BLaER1 treated with 17β-estradiol and CSF1 and Interleukin-3, amounts not matched to agents 10 nM and 100 nM (cell line): Measurements from ENCODE around the gene CEP128.

Experiments
- H3K27ac ChIP-seq, 11 experiments: shearing (Covaris generic); formaldehyde crosslinking; 2 replicates each; pipeline ENCODE4 v1.8.1; 2022
- H3K27me3 ChIP-seq, 11 experiments: shearing (Covaris generic); formaldehyde crosslinking; 2 replicates each; pipeline ENCODE4 v1.8.1; 2022
- H3K36me3 ChIP-seq, 11 experiments: shearing (Covaris generic); formaldehyde crosslinking; 2 replicates each; pipeline ENCODE4 v1.8.1; 2022
- H3K4me1 ChIP-seq, 10 experiments: shearing (Covaris generic); formaldehyde crosslinking; 2 replicates each; pipeline ENCODE4 v1.8.1; 2022
- H3K4me2 ChIP-seq, 11 experiments: shearing (Covaris generic); formaldehyde crosslinking; 2 replicates each; pipeline ENCODE4 v1.8.1; 2022
- H3K4me3 ChIP-seq, 10 experiments: shearing (Covaris generic); formaldehyde crosslinking; 2 replicates each; pipeline ENCODE4 v1.8.1; 2022
- H3K9ac ChIP-seq, 11 experiments: shearing (Covaris generic); formaldehyde crosslinking; 2 replicates each; pipeline ENCODE4 v1.8.1; 2022
- H3K9me3 ChIP-seq, 11 experiments: shearing (Covaris generic); formaldehyde crosslinking; replicated peaks in 1 of 11; 2 replicates each; pipeline ENCODE4 v1.8.1; 2022
- H4K20me1 ChIP-seq, 11 experiments: shearing (Covaris generic); formaldehyde crosslinking; 2 replicates each; pipeline ENCODE4 v1.8.1; 2022
- Cebpa-rat ChIP-seq, 11 experiments: shearing (Covaris generic); IDR thresholded peaks; 2 replicates each; pipeline ENCODE4 v1.8.1; 2022

The CEP128 gene

DNA sequence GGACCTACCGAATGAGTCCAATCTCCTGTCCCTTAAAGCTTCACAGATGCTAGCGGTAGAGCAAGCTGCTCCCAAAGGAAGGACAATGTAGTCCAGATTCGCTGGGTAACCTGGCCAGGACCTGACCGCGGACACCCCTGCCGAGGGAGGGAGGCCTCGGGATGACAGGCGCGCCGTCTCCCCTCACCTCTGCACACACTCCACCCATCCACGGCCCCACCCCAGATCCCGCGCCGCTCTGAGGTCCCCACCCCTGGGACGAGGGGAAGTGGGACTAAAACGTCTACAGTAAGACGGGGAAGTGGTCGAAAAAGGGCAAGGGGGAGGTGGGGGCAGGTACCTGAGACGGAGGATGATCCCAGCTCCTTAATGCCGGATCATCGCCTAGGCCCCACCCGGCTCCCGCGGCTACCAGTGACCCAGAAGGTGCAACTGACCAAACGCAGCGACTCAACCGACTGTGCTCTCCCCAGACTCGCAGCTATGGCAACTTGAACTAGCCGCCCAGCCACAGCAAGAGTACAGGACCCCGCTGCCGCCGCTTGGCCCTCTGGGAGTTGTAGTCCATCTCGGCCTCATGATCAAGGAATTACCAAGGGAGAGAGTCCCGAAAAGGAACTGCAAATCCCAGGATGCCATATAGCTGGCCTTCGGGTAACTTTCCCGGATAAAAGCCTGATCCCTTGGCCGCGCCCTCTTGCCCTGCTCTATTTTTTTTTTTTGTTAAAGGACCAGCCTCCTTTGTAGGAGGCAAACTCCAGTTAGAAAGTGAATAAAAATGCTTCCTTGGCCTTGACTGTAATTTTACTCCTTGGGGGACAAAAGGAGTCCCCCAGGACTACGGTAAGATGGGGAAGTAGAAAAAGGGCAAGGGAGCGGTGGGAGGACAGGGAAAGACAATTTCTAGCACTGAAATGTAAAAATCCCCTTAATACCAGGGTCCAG is at the start of gene CEP128:
Gene CEP128, minus strand, starts transcription at position 498 of the 945 bp plus-strand sequence.
- Histone ChIP-seq H3K27me3 (no peaks in the 10 kb centered on the region), H3K4me3 (peak within 1 kb of the TSS; percentile 74 to 93 (median 82)), H4K20me1 (no peaks in the 10 kb centered on the region), H3K36me3 (peaks cover 0 to 31% (median 12%) of the 10 kb centered on the region in 11 experiments; a peak in 13 of 22 replicates), H3K4me1 (peaks cover 20 to 32% (median 30%) of the 10 kb centered on the region in 10 experiments), H3K27ac (peak within 1 kb of the TSS; percentile 54 to 88 (median 84); a peak in 21 of 22 replicates), H3K9me3 (no peaks in the 10 kb centered on the region), H3K9ac (peak within 1 kb of the TSS; percentile 76 to 88 (median 83)), H3K4me2 (peak within 1 kb of the TSS; percentile 81 to 98 (median 92))
- TF ChIP-seq Cebpa-rat (IDR thresholded peaks at IDR 0.05), result no peak

DNA sequence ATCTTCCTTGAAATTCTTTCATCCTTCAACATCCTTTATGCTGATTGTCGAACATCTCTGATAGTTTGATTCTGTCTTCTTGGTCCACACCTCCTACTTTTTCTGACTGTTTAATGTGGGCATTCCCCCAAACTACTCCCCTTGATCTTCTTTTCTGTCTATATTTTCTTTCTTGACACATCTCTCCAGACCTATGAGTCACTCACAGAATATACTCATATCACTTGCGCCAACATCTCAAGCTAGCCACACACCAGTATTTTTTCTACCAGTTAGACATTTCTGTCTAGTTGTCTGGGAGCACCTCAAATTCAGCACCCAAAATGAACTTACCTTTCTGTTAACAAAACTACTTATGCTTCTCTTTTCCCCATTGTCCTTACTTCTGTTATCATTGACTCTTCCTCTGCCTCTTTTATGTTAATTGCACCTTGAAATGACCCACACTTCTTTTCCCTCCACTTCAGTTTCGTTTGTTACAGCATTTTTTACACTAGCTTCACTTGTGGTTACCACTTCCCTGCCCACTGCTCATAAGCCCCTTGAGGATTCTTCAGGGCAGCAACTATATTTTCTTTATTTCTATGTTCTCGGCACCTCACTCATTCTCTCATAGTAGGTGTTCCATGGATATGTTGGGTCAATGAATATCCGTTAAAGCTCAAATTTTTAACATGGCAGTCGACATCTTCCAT is 47.3 kb upstream of the CEP128 start:
- no peaks in the 10 kb centered on the region for H3K27me3 ChIP-seq
- peaks cover 23 to 51% (median 41%) of the 10 kb centered on the region in 10 experiments for H3K4me1 ChIP-seq
- H4K20me1 ChIP-seq, result no peaks in the 10 kb centered on the region
- no peak for TF ChIP-seq Cebpa-rat (IDR thresholded peaks at IDR 0.05)
- H3K4me2 ChIP-seq, result peak overlapping the region; percentile 12 to 76 (median 63); a peak in 20 of 22 replicates
- H3K27ac ChIP-seq, result peak overlapping the region in 5 of 11 experiments; percentile 9 to 58 (median 48); a peak in 8 of 22 replicates
- peak overlapping the region in 2 of 11 experiments; percentile 2 to 23; a peak in 2 of 22 replicates for H3K9ac ChIP-seq
- H3K36me3 ChIP-seq, result no peaks in the 10 kb centered on the region
- no peak overlapping the region for H3K4me3 ChIP-seq
- no peaks in the 10 kb centered on the region for H3K9me3 ChIP-seq

DNA sequence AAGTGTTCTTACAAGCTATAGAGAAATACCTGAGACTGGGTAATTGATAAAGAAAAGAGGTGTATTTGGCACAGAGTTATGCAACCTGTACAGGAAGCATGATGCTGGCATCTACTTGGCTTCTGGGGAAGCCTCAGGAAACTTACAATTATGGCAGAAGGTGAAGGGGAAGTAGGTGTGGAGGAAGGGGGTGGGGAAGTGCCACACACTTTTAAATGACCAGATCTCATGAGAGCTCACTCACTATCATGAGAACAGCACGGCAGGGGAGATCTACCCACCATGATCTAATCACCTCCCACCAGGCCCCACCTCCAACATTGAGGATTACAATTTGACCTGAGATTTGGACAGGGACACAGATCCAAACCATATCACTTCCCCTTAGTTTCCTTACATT is 46.7 kb upstream of the CEP128 start:
- Histone ChIP-seq H3K4me2 (peak overlapping the region; percentile 12 to 76 (median 63); a peak in 18 of 22 replicates), H4K20me1 (no peaks in the 10 kb centered on the region), H3K9ac (0 out of 22 replicates have a peak overlapping the region, but pooled peaks of 1 of the 11 experiments have one; percentile 2), H3K4me3 (no peak overlapping the region), H3K9me3 (no peaks in the 10 kb centered on the region), H3K27ac (peak overlapping the region in 5 of 11 experiments; percentile 9 to 58 (median 48); a peak in 8 of 22 replicates), H3K27me3 (no peaks in the 10 kb centered on the region), H3K4me1 (peaks cover 23 to 51% (median 38%) of the 10 kb centered on the region in 10 experiments), H3K36me3 (no peaks in the 10 kb centered on the region)
- TF ChIP-seq Cebpa-rat (IDR thresholded peaks at IDR 0.05), result no peak

GRCh38 chr14:80987235-80988032 is 45.9 kb upstream of the CEP128 start:
- Histone ChIP-seq H3K9me3 (no peaks in the 10 kb centered on the region), H3K4me1 (peaks cover 23 to 51% (median 38%) of the 10 kb centered on the region in 10 experiments), H4K20me1 (no peaks in the 10 kb centered on the region), H3K27me3 (no peaks in the 10 kb centered on the region), H3K4me2 (peak overlapping the region in 4 of 11 experiments; percentile 61 to 69 (median 67); a peak in 5 of 22 replicates), H3K4me3 (no peak overlapping the region), H3K9ac (no peak overlapping the region), H3K27ac (0 out of 22 replicates have a peak overlapping the region, but pooled peaks of 1 of the 11 experiments have one; percentile 58), H3K36me3 (no peaks in the 10 kb centered on the region)
- no peak for TF ChIP-seq Cebpa-rat (IDR thresholded peaks at IDR 0.05)

GRCh38 chr14:80982711-80983110 is 41.2 kb upstream of the CEP128 start:
- Histone ChIP-seq H3K4me2 (no peak overlapping the region), H3K27ac (no peak overlapping the region), H3K4me3 (no peak overlapping the region), H3K4me1 (peaks cover 10 to 52% (median 37%) of the 10 kb centered on the region in 10 experiments), H3K9me3 (peaks cover 0 to 11% (median 0%) of the 10 kb centered on the region in 11 experiments; a peak in 2 of 22 replicates), H3K36me3 (no peaks in the 10 kb centered on the region), H3K9ac (no peak overlapping the region), H3K27me3 (no peaks in the 10 kb centered on the region), H4K20me1 (no peaks in the 10 kb centered on the region; a peak in 1 of 22 replicates)
- TF ChIP-seq Cebpa-rat (IDR thresholded peaks at IDR 0.05), result no peak

- Histone ChIP-seq H3K4me2 (no peak overlapping the region), H3K9ac (no peak overlapping the region), H3K4me3 (no peak overlapping the region), H3K27ac (peak overlapping the region in 2 of 11 experiments; percentile 3 to 24; a peak in 1 of 22 replicates), H4K20me1 (no peaks in the 10 kb centered on the region; a peak in 1 of 22 replicates), H3K9me3 (peaks cover 0 to 17% (median 4%) of the 10 kb centered on the region in 11 experiments; a peak in 10 of 22 replicates), H3K36me3 (no peaks in the 10 kb centered on the region), H3K27me3 (no peaks in the 10 kb centered on the region), H3K4me1 (peaks cover 10 to 53% (median 37%) of the 10 kb centered on the region in 10 experiments)
- TF ChIP-seq Cebpa-rat (IDR thresholded peaks at IDR 0.05), result no peak
These were observed 40.1 kb upstream of the CEP128 start for GRCh38 chr14:80981673-80982072.

- Histone ChIP-seq H3K4me3 (no peak overlapping the region), H3K36me3 (no peaks in the 10 kb centered on the region), H3K4me1 (peaks cover 9 to 53% (median 36%) of the 10 kb centered on the region in 10 experiments), H3K4me2 (no peak overlapping the region), H3K27ac (0 out of 22 replicates have a peak overlapping the region, but pooled peaks of 1 of the 11 experiments have one; percentile 3), H3K27me3 (no peaks in the 10 kb centered on the region), H3K9ac (no peak overlapping the region), H3K9me3 (peaks cover 0 to 22% (median 8%) of the 10 kb centered on the region in 11 experiments; a peak in 10 of 22 replicates), H4K20me1 (no peaks in the 10 kb centered on the region; a peak in 1 of 22 replicates)
- no peak for TF ChIP-seq Cebpa-rat (IDR thresholded peaks at IDR 0.05)
These were observed 39.6 kb upstream of the CEP128 start for GRCh38 chr14:80981156-80981555.

DNA sequence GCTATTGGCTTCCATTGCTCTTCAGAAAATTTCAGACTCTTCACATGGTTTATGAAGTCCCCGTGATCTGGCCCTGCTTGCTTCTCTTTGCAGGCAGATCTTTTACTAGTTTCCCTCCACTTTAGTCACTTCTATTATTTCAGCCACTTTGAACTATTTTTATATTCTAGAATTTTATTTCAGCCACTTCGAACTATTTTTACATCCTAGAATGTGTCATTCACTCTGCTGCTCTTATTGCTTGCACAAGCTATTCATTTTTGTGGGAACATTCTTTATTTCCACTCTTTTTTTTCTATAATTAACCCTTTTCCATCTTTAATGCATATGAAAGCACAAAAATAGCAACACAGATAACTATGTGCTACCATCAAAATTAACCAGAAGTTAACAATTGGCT is 38.4 kb upstream of the CEP128 start:
- Histone ChIP-seq H3K4me3 (no peak overlapping the region), H4K20me1 (no peaks in the 10 kb centered on the region; a peak in 1 of 22 replicates), H3K27me3 (no peaks in the 10 kb centered on the region), H3K9ac (no peak overlapping the region), H3K9me3 (peaks cover 0 to 24% (median 8%) of the 10 kb centered on the region in 11 experiments; a peak in 10 of 22 replicates), H3K4me1 (peaks cover 0 to 46% (median 29%) of the 10 kb centered on the region in 10 experiments; a peak in 16 of 20 replicates), H3K27ac (no peak overlapping the region), H3K4me2 (peak overlapping the region in 3 of 11 experiments; percentile 9 to 18 (median 15); a peak in 5 of 22 replicates), H3K36me3 (no peaks in the 10 kb centered on the region)
- no peak for TF ChIP-seq Cebpa-rat (IDR thresholded peaks at IDR 0.05)
